Medulla oblongata (tissue), 1 donor: Measurements from ENCODE around the gene IL20RB.
A peak's percentile ranks its signal among the peaks of the same experiment; 100 is the strongest.
"Not testable (repeated sequence)": the region's sequence is repeated elsewhere in the genome, so short reads cannot be mapped to it uniquely, and the experiment has no call there.

Experiments
- DNase-seq: peaks from one replicate; pipeline ENCODE4 v3.0.0-alpha.2; 2015; ENCODE audit errors: extremely low spot score

The IL20RB gene

GRCh38 chr3:136943436-136943835, 14.3 kb upstream of the IL20RB start:
- DNase-seq: no peak

- DNase-seq: no peak
Observed at GRCh38 chr3:136946978-136947377, 10.8 kb upstream of the IL20RB start.

GRCh38 chr3:136947477-136947876, 10.3 kb upstream of the IL20RB start:
- no peak for DNase-seq

DNA sequence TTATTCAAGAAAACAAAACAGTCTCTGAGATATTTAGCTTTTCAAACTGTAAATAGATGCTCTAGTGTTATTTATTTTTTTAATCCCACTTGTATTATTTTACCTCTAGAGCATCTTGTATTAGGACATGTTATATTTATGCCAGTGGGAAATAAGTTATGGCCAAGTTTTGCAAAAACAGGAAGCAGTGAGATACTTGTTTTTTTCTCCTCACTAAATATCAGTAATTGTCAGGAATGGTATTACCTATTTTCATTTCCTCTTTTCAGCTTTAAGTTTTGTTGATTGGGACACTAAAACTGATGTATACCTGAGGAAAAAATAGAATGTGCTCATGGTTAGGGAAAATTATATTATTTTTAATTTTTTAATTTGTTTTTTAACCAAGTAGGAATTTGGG, 8.6 kb upstream of the IL20RB start:
- DNase-seq: no peak

GRCh38 chr3:136949708-136950107, 8.1 kb upstream of the IL20RB start:
- no peak for DNase-seq

DNA sequence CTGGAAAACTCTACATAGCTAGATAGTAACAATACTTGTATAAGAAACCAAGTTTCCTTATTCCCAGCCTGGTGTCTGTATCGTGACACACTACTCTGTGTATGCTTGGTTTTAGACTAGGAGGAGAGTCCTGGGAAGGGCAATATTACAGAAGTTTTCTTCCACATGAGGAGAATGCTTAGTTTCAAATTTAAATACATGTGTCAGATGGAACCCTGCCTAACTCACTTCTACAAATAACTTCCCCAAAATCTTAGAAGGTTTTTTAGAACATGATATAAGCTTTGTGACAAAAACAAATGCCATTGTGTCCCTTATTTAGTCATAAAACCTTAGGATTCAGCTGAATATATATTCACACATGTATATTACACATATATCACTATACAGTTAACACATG, 7.2 kb upstream of the IL20RB start:
- peak; percentile 27 for DNase-seq

DNA sequence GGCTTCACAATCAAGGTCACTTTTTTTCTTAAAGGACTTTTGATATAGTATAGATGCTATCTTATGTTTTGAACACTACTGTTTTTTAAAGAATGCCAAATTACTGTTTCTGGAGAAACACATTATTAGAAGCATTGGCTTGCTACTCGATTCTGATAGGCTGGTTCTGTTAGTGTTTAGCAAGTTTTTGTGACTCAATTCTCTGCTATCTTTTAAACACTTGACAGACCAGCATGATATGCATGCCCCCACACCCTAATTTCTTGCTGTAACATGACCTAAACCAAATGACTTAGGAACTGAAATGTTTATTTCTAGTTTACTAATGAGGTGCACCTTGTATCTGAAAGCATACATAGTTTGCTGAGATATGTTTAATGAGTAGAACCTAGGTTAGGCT, 5.5 kb upstream of the IL20RB start:
- no peak for DNase-seq

- no peak for DNase-seq
Observed at GRCh38 chr3:136954251-136954650, 3.5 kb upstream of the IL20RB start.

GRCh38 chr3:136954980-136955780, 2.6 kb upstream of the IL20RB start:
- DNase-seq: no peak

DNA sequence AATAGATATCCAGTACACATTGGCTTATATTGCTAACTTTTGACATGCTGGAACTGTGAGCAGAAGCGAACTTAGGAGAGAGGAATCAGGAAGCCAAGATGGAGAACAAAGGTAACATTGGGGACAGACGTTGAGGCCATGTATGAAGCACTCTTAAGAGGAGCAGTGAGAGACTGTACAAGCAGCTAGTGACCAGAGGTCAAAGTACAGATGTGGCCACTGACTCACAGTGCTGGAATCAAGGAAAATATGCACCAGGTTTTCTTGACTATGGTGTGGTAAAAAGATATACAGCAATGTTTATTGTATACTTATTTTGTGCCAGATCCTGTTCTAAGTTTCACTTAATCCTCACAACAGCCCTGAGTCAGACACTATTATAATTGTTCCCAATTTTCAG, 2.0 kb upstream of the IL20RB start:
- no peak for DNase-seq

DNA sequence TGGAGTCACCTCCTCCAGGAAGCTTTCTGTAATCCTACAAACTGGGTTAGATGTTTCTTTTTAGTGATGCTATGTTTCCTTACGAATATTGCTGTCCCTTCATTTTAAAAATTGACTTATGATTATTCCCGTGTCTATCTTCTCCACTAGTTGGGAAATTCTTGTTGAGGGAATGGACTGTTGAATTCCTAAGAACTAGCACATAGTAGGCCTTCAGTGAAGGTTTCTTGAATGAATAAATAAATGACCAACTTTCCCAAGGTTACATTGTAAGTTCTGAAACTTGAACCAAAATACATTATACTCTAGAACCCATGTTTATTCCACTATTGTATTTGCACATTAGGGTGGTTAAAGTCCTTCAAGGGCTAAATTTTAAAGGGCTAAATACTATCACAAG, 812 bp upstream of the IL20RB start:
- DNase-seq: no peak

GRCh38 chr3:136958939-136959338, 1.2 kb downstream of the IL20RB start:
- DNase-seq: no peak

GRCh38 chr3:136959599-136959998, 1.8 kb downstream of the IL20RB start:
- DNase-seq: no peak

DNA sequence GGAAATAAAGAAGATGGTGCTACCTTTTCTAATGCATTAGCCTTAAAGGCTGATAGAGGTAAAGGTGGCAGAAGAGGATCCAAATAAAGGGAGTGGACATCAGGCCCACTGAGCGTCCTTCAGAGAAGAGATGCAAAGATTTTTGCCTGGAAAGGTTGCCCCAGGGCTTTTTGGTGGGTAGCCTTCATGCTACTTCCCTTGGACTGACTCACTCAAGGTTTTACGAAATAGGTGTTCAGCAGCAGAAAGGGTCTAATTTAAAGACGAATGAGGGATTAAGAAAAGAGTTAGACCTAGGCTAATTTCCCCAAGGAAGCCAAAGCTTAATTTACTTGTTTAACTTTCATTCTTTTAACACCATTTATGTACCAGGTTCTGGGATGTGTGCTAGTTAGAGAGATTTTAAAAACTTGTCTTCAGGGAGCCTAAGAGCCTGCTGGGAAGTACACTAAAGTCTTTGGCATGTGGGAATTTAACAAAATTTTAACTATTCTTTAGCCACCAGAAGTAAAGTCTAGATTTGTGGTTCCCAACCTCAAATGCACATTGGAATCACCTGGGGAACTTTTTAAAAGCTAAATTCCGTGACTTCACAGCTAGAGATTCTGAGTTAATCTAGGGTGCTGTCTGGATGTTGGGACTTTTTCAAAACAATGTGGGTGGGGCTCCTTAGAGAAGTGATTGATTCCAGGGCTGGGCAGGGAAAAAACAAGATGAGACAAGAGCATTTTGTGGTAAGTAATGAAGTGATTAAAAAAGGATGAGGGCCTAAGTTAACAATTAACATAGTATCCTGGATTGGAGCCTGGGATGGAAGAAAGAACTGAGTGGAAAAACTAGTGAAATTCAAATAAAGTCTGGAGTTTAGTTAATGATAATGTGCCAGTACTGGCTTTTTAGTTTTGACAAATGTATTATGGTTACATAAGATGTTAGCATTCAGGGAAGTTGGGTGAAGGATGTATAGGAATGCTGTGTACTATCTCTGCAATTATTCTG, 3.4 kb downstream of the IL20RB start:
- no peak for DNase-seq

DNA sequence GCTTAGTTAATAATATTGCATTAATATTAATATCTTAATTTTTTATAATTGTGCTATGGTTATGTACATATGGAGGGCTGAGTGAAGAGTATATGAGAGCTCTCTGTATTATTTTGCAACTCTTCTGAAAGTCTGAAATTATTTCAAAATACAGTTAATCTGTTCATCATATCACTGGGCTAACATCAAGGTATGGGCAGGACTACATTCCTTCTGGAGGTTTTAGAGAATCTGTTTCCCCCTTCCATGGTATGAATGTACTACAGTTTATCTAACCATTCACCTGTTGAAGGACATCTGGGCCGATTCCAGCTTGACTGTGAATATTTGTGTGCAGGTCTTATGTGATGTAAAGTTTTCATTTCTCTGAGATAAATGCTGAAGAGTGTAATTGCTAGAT, 5.1 kb downstream of the IL20RB start:
- no peak for DNase-seq

DNA sequence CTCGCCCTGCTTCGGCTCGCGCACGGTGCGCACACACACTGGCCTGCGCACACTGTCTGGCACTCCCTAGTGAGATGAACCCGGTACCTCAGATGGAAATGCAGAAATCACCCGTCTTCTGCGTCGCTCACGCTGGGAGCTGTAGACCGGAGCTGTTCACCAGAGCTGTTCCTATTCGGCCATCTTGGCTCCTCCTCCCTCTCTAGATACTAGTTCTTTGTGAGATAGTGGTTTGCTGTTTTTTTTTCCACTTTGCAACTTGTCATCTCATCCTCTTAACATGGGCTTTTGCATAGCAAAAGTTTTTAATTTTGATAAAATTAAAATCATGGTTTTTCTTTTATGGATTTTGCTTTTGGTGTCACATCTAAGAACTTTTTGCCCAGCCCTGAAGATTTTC, 11.8 kb downstream of the IL20RB start:
- not testable (repeated sequence) for DNase-seq

GRCh38 chr3:136973352-136973751, 15.6 kb downstream of the IL20RB start:
- no peak for DNase-seq

GRCh38 chr3:136974670-136975069, 16.9 kb downstream of the IL20RB start:
- DNase-seq: no peak

DNA sequence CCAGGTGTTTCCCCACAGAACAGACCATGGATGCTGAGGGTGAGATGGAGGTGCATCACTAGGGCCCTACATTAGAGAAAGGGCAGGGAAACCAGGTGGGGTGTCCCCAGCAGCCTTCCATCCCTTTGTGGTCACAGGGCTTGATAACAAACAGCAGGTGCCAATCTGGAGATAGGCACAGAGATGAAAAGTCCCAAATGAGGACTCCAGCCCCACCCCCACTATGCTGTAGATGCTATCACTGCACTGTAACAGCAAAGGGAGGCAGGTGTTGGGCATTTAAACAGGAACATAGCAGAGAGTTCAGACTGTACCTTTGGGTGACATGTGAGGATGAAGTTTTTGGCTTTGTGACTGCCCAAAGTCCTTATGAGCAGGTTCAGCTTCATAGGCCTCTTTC, 21.4 kb downstream of the IL20RB start:
- DNase-seq: no peak

DNA sequence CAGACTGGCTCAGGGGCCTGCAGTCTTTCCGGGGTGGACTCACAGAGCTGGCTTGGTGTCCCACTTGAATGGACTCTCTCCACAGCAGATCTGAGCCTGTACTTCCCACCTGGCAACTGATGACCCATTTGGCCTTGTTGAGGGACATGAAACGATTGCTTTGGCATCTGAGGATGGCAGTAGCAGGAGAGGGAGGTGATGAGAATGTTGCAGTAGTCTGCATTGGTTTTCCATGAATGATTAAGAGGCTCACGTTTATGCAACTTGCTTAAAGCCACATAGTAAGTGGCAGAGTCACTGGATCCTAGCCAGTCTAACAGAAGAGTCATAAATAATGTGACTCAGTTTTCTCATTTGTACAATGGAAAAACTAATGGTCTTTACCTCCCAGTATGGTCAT, 21.9 kb downstream of the IL20RB start:
- DNase-seq: no peak

DNA sequence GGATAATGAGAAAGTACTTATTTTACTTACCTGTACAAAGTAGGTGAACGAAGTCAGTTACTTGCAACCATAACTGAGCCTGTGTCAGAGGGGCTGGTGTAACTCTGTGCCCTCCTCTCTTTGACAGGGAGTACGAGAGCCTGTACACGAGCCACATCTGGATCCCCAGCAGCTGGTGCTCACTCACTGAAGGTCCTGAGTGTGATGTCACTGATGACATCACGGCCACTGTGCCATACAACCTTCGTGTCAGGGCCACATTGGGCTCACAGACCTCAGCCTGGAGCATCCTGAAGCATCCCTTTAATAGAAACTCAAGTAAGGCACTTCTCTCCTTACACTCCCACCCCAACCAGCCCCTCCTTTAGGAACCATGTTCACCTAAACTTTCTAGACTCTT, 24.2 kb downstream of the IL20RB start:
- no peak for DNase-seq

DNA sequence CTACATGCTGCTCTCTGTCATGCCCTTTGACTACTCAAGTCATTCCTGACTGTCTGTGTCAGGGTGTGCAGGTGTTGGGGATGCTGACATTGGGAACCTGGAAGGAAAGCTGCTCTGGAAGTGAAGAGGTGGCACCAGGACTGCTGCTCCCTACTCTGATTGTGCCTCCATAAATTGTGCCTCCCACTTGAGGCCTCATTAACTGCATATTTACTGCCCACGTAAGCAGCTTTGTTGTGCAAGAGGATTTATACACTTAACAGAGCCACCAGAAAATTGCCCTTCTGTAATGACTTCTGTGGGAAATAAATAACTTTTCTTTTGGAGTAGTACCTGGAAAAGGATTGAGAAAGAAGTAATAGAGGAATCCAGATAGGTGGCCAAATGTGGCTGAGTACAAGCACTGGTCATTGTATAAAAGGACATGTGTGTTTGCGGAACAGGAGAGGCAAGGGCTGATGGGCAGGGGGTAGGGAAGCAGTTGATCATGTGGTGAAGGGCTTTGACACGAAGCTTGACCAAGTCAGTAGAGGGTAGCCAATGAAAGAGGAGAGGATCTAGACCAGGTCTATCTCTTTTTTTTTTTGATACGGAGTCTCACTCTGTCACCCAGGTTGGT, 24.8 kb downstream of the IL20RB start:
- no peak for DNase-seq
